GM12891 (cell line): Measurements from ENCODE around the gene LIF.

Experiments used
- POLR2A ChIP-seq: IDR thresholded peaks from 2 replicates; pipeline ENCODE4 v1.6.1; 2011; ENCODE audit warnings: low read depth, low read length, control low read depth
- SPI1 ChIP-seq: IDR thresholded peaks from 2 replicates; pipeline ENCODE4 v1.6.1; 2011; ENCODE audit warnings: low read depth, low read length, control low read depth

DNA sequence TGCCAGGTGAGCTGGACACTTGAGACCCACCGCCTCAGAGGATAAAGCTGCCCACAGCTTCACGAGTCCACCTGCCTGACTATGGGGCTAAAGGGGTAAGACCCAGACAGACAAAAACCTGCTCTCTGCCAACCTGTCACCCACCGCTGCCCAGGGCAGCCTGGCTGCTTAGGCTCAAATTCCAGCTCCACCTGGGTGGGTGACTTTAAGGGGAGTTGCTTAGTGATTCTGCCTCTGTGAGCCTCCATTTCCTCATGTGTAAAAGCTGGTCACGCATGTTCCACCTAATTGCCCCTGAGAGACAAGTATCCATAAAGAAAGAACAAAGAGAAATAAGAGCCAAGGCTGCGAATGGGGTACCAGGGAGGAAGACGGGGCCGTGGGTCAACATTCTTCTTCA lies 46.5 kb upstream of the LIF start:
- TF ChIP-seq SPI1 (no peak), POLR2A (no peak)
